Central memory CD4-positive, alpha-beta T cell (primary cell): ENCODE measurements around the gene PIEZO1.

Experiments used
- DNase-seq: peaks from one replicate; pipeline ENCODE4 v3.0.0; 2022

Gene PIEZO1

DNA sequence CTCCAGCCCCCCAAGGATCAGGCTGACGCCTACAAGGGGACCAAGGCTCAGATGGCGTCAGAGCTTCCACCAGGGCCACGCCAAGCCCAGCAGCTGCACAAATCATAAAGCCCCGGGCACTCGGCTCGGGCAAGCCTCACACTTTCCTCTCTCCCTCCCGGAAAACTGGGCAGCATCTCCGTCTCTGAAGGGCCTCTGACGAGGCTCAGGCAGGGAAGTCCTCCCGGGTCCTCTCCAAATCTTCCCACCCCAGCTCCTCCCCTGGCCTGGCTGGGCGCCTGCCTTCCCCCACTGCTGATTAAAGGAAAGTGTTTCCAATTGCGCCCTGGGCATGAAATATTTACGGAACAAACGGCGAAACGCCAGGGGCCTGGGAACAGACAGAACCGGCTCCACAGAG lies 38.5 kb downstream of the PIEZO1 start:
- no peak for DNase-seq

DNA sequence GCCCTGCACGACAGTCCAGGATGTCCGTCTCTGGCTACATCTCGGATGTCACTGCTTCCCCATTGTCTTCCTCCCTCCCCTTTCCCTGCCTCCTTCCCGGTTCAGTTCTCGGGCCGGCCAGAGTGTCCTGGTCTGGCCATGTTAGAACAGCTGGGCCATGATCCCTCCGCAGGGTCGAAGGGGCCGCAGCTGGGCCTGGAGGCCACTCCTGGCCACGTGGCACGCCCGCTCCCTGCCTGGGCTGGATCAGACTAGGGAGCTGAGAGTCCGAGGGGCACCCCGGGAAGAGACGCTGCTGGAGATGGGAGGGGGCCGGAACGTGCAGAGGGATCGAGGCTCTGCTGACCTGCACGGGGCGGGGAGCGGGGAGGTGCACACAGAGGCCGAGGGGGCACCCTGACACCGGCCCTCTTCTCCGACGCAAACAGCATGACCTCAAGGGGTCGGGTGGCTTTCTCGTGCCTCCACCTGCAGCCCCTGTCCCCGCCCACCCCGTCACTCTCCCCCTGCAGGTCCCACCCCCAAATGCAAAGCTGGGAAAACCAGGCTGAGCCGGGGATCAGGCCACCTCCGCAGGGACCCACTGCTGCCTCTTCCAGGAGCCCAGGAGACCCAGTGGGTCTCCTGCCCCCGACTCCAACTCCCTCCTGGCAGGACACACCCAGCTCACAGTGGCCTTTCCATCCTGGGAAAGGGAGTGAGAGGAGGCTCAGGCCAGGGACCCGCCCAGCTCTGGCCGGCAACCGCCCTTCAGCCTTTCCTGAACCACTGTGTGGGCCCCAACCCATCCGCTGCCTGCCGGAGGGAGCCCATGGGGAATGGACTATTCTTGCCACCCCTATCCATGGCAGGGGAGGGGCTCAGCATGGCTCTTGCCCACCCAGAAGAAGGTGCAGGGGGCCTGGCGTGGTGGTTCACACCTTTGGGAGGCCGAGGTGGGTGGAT lies 40.2 kb downstream of the PIEZO1 start:
- DNase-seq = no peak

DNA sequence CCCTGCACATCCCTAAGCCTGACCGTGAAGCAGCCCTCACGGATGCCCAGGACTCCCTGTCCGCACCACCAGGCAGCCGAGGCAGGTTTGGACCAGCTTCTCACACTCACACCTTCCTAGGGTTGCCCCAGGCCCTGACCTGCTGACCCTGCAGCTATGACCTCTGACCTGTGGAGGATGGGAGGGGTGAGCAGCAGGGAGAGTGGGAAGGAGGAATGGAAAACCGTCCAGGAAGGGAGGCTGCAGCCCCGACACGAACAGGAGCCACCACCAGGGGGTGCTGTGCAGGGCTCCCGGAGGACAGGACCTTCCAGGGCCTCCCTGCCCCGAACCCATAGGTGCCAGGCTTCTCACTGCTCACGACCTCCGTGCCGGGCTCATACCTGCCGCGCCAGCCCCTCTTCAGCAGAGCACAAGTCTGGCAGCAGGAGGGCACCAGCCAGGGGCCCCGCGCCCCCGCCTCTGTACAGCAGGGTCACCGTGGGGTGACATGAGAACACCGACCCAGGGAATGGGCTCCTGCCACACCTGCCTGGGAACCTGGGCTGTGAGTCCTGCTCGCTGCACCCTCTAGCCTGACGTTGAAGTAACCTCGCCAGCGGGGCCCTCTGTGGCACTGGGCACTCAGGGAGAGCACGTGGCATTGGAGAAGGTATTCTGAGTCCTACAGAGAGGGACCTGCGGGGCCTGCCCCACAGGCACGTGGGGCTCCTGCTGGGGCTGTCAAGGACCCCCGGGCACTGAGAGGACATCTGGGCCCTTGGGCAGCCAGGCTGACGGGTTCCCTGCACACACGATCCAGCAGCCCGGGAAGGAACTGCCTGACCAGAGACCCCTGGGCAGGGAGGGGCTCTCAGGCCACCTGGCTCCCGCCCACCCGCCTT lies 41.1 kb downstream of the PIEZO1 start:
- peak; percentile 66 for DNase-seq

DNA sequence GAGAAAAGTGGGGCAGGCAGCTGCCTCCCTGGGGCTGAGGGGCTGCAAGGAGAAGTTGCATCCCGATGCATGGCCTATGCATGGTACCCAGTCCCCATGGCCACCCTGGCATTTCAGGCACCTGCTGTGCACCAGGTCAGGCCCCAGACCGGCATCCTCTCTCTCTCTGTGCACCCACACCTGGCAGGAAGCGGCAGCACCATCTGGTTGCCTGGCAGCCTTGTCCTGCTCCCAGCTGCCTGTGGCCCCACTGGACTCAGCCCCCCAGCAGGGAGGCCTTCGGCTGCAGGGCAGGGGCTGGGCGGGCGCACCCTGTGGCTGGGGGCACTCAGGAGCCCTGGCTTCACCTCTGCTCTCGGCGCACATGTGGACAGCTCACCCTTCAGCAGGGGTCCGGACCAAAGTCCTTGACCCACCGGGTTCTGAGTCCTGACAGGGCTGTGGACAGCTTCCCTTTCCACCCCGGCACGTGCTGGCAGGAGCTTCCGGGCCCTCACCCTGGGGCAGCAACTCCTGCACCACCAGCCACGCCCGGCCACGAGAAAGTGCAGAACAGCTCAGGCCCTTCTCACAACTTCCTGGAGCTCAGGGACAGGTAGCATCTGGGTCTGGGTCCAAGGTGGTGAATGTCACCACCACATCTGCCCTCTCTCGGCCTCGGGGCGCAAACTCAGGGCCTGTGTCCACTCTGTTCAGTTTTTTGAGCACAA lies 42.0 kb downstream of the PIEZO1 start:
- no peak for DNase-seq

- DNase-seq = no peak
Measured at GRCh38 chr16:88741368-88741767, 43.7 kb downstream of the PIEZO1 start.

DNA sequence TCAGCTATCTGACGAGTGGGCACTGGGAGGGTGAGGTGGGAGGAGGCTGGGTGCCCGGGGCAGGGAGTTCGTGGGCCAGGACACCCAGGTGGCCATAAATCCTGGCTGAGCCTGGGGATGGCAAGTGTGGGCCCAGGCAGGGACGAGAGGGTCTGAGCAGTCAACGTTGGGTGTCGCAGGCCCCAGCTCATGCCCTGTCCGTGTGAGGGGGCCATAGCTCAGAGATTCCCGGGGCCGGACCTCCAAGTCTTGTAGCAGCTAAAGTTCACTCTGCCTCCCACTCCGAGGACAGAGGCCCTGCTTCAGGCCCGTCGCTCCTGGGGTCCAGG lies 44.3 kb downstream of the PIEZO1 start:
- DNase-seq = no peak

- no peak for DNase-seq
Measured at GRCh38 chr16:88739977-88740726, 44.9 kb downstream of the PIEZO1 start.

DNA sequence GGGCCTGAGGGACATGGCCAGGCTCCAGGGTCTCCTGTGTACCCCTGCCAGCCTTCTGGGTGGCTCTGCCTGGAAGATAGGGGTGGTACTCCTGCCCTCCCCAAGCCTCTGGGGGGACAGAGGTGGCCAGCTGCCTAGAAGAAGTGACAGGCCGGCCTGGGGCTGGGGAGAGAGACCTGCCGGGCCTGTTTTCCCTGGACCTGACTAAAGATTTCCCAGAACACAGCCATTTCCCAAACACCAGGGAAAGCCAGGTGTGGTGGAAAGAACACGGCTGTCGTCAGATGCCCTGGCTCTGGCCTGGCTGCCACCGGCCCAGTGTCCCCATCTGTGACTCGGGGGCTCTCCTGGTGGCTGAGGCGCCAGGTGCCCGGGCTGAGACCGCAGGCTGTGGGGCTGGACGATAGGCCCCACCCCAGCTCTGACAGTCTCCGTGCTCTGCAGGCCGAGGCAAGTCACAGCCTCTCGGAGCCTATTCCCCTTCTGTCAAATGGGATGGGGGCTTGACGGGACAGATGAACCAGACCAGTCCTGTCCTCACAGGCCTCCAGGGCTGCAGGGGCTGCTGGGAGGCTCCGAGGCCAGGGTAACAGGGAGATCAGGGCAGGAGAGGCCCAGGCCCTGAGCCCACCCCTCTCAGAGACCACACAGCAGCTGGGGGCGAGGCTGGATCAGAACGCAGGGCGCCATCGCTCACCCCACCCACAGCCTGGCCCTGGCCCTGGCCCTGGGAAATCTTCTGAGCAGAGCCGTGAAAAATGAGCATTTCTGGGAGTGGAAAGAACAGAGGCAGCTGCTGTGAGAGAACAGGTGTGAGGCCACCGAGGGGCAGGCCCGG lies 45.7 kb downstream of the PIEZO1 start:
- DNase-seq = no peak

- no peak for DNase-seq
Measured at GRCh38 chr16:88738151-88739084, 46.6 kb downstream of the PIEZO1 start.

GRCh38 chr16:88737298-88738150 lies 47.5 kb downstream of the PIEZO1 start:
- peak; percentile 63 for DNase-seq

- DNase-seq = no peak
Measured at GRCh38 chr16:88736496-88736895, 48.5 kb downstream of the PIEZO1 start.

- DNase-seq = no peak
Measured at GRCh38 chr16:88736088-88736487, 48.9 kb downstream of the PIEZO1 start.

DNA sequence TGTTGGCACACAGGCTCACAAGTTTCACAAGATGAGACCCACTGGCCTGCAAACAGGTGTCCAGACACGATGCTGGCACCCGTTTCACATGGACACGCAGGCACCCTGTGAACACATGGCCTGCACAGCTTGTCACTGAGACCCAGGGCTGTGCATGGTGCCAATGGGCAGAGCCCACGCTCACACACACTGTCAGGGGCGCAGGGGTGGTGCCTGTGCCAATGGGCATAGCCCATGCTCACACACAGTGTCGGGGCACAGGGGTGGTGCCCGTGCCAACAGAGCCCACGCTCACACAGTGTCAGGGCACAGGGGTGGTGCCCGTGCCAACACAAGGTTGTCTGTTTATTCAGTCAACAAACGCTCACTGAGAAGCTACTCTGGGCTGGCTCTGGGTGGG lies 49.4 kb downstream of the PIEZO1 start:
- DNase-seq = no peak

GRCh38 chr16:88735121-88735520 lies 49.9 kb downstream of the PIEZO1 start:
- no peak for DNase-seq

GRCh38 chr16:88734361-88734728 lies 50.7 kb downstream of the PIEZO1 start:
- DNase-seq = no peak

DNA sequence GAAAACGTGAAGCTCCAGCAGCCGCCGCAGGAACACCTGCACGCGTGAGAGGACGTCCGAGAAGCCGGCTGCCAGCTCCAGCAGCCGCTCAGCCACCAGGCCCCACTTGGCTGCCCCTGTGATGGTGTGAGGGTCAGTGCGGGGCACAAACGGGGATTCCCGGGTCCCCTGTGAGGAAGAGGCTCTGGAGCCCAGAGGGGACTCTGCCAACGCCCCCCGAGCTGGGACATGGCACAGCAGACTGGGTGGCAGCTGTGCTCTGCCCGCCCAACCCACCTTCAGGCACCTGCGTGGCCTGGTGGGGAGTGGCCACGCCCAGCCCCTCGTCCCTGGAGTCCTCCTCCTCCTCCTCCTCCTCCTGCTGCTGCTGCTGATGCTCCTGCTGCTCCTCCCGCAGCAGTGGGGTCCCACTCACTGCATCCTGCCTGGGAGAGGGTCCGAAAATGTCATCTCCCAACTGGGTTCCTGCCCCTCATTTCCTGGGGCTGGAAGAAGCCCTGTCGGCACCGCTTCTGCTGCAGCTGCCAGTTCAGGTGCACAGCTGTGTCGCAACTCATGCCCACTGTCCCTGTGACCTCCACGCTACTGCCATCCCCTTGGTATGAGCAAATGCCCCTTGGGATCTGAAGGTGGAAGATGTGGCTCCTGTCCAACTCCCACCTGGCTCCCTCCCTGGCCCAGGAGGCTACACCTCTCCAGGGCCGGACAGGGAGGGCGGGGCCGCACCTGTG lies 51.2 kb downstream of the PIEZO1 start:
- no peak for DNase-seq

GRCh38 chr16:88732961-88733294 lies 52.1 kb downstream of the PIEZO1 start:
- DNase-seq = no peak

GRCh38 chr16:88732172-88732960 lies 52.7 kb downstream of the PIEZO1 start:
- DNase-seq = no peak
